ENCODE measurements around the gene CCL7. TPM values are rescaled to one million over a fixed set of nuclear protein-coding genes. Genes with fewer than 3 reads are reported as not detected.
A peak's percentile ranks its signal among the peaks of the same experiment; 100 is the strongest.

CCL7 gene
- polyA plus RNA-seq, 3 donors, result 0.25 to 0.38 TPM; not detected in 1

DNA sequence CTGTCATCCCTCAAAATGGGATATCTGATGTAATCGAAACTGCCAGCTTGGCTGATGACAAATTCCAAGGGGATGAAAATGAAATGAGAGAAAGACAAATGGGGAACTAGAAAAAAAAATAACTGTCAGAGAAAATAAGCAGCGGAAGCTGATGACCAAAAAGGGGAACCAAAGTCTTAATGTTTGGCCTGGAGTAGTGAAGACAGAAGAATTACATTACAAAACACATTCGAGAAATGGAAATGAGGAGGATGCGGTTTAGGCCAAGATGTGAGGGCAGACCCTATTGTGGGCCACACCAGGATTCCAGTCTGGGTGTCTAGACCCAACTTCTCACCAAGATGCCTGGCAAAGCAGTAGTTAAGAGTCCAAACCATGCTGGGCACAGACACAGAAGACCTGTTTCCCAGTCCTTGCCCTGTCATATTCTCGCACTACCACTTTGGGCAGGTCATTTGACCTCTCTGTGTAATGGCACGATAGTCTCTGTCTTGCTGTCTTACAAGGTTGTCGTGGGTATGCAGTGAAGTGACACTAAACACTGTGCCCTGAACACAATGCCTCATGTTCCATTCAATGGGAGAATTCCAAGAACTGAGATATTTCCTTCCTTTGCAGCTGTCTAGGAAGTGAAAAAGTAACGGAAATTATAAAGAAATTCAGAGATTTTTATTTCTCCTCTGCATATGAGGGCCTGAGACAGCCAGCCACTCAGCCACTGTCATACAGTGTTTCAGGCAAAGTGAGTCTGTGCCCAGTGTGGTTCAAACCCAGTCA, 27.2 kb upstream of the CCL7 start:
- Histone ChIP-seq H3K79me2 (ENCODE audit: insufficient read depth, low read length) (no peaks in the 10 kb centered on the region), H3K9ac (ENCODE audit: insufficient read depth, low read length, poor library complexity, severe bottlenecking) (peak overlapping the region; percentile 53), H3K4me1 (ENCODE audit: control insufficient read depth in 1 of 2, insufficient read depth in 2 of 2, low read length in 2 of 2) (peaks cover 91 to 92% of the 10 kb centered on the region in 2 donors), H3K27ac (ENCODE audit: low read depth in 1 of 2, low read length in 2 of 2) (peak overlapping the region; percentile 52 to 94), H4K20me1 (ENCODE audit: insufficient read depth, low read length) (no peaks in the 10 kb centered on the region), H3K4me2 (replicated peaks; ENCODE audit: extremely low read depth, low read length, poor library complexity, severe bottlenecking) (peak overlapping the region; percentile 41), H2AFZ (ENCODE audit: insufficient read depth, low read depth, low read length, poor library complexity, severe bottlenecking) (no peak overlapping the region), H3K27me3 (ENCODE audit: control insufficient read depth in 2 of 2, insufficient read depth in 2 of 2, low read length in 2 of 2) (no peaks in the 10 kb centered on the region), H3K9me3 (replicated peaks in 1 of 2; ENCODE audit: control insufficient read depth in 1 of 2, insufficient read depth in 1 of 2, low read length in 2 of 2) (no peaks in the 10 kb centered on the region), H3K36me3 (replicated peaks in 1 of 2; ENCODE audit: control insufficient read depth in 1 of 2, insufficient read depth in 2 of 2, low read length in 2 of 2) (no peaks in the 10 kb centered on the region), H3K4me3 (replicated peaks in 1 of 3; ENCODE audit: low read depth in 2 of 3, low read length in 3 of 3) (peak overlapping the region in 1 of 3 experiments; percentile 38)
- peaks cover 0 to 2% (median 2%) of the 10 kb centered on the region in 3 donors for H3K27me3 Mint-ChIP-seq (ENCODE audit: low read depth in 3 of 3)
- peaks cover 0 to 6% (median 0%) of the 10 kb centered on the region in 7 donors for H3K9me3 Mint-ChIP-seq
- 11% methylated on average over 1 of the region's 8 CpGs for WGBS (ENCODE audit: insufficient coverage)
- TF ChIP-seq, protein P1, sequence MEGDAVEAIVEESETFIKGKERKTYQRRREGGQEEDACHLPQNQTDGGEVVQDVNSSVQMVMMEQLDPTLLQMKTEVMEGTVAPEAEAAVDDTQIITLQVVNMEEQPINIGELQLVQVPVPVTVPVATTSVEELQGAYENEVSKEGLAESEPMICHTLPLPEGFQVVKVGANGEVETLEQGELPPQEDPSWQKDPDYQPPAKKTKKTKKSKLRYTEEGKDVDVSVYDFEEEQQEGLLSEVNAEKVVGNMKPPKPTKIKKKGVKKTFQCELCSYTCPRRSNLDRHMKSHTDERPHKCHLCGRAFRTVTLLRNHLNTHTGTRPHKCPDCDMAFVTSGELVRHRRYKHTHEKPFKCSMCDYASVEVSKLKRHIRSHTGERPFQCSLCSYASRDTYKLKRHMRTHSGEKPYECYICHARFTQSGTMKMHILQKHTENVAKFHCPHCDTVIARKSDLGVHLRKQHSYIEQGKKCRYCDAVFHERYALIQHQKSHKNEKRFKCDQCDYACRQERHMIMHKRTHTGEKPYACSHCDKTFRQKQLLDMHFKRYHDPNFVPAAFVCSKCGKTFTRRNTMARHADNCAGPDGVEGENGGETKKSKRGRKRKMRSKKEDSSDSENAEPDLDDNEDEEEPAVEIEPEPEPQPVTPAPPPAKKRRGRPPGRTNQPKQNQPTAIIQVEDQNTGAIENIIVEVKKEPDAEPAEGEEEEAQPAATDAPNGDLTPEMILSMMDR (IDR thresholded peaks at IDR 0.05), result no peak
- intact Hi-C loops (cut with micrococcal nuclease), result loop anchor here (5.0 kb wide), 2 partner anchors 40 to 65 kb away; no protein-coding TSS in a partner anchor
- H3K4me1 Mint-ChIP-seq, result peaks cover 21% of the 10 kb centered on the region
- no peaks in the 10 kb centered on the region for H3K36me3 Mint-ChIP-seq
- H3K27ac Mint-ChIP-seq, result peak overlapping the region in 2 of 7 donors; percentile 94 to 95
- DNase-seq, result peak; percentile 85 to 96 (median 93)
- H3K4me3 Mint-ChIP-seq, result peak overlapping the region in 1 of 2 donors; percentile 46

DNA sequence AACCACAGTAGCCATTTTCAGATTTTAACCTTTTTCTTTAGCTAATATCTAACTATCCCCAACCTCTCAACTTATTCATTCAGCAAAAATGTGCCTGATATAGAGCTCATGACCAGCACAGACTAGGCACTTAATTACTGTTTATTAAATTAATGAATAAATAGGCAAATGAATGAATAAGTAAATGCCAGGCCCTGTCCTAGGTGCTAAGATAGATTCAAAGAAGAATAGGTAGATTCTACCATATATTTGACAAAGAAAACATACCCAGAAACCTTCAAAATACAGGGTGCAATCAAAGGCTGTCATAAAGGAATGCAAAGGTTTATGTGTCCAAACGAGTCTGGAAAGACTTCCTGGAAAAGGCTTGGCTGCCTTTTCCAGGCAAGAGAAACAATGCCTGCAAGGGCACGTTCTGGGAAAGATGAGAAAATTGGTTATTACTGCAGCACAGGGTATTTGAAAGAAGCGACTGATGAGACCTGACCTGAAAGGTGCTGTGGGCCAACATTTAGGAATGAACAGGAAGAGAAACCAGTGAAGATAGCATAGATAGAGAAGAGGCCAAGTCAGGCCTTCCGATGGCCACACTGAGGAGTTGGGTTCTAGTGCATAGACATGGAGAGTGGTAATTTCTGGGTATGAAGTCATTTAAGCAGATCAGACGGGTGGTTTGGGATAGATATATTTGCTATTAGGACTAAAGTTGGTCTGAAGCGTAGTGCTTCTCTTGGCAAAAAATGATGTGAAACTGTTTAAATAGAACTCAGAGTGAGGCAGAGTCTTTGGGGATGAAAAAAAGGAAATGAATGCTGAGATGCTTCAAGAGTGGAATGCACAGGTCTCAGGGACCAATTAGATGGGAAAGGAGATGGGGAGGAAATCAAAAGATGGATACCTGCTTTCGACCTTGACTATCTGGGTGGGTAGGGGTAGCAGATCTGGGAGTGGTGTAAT, 26.4 kb upstream of the CCL7 start:
- intact Hi-C loops (cut with micrococcal nuclease), result loop anchor here (5.0 kb wide), 2 partner anchors 41 to 64 kb away; no protein-coding TSS in a partner anchor
- H3K79me2 ChIP-seq (ENCODE audit: insufficient read depth, low read length), result no peaks in the 10 kb centered on the region
- peaks cover 0 to 1% of the 10 kb centered on the region in 2 donors for H3K36me3 Mint-ChIP-seq
- peaks cover 91 to 92% of the 10 kb centered on the region in 2 donors for H3K4me1 ChIP-seq (ENCODE audit: control insufficient read depth in 1 of 2, insufficient read depth in 2 of 2, low read length in 2 of 2)
- H3K9me3 Mint-ChIP-seq, result peaks cover 0 to 7% (median 0%) of the 10 kb centered on the region in 7 donors
- TF ChIP-seq, protein P1 (IDR thresholded peaks at IDR 0.05), result no peak
- peak overlapping the region; percentile 53 for H3K9ac ChIP-seq (ENCODE audit: insufficient read depth, low read length, poor library complexity, severe bottlenecking)
- H3K4me2 ChIP-seq (replicated peaks; ENCODE audit: extremely low read depth, low read length, poor library complexity, severe bottlenecking), result peak overlapping the region; percentile 41
- no peaks in the 10 kb centered on the region for H3K9me3 ChIP-seq (replicated peaks in 1 of 2; ENCODE audit: control insufficient read depth in 1 of 2, insufficient read depth in 1 of 2, low read length in 2 of 2)
- H2AFZ ChIP-seq (ENCODE audit: insufficient read depth, low read depth, low read length, poor library complexity, severe bottlenecking), result no peak overlapping the region
- peak overlapping the region in 1 of 3 experiments; percentile 38 for H3K4me3 ChIP-seq (replicated peaks in 1 of 3; ENCODE audit: low read depth in 2 of 3, low read length in 3 of 3)
- H3K27me3 Mint-ChIP-seq (ENCODE audit: low read depth in 3 of 3), result peaks cover 0 to 8% (median 2%) of the 10 kb centered on the region in 3 donors
- peaks cover 14% of the 10 kb centered on the region for H3K4me1 Mint-ChIP-seq
- 34% methylated on average over 7 of the region's 7 CpGs for WGBS (ENCODE audit: insufficient coverage)
- no peak overlapping the region for H3K4me3 Mint-ChIP-seq
- peak overlapping the region; percentile 52 to 94 for H3K27ac ChIP-seq (ENCODE audit: low read depth in 1 of 2, low read length in 2 of 2)
- DNase-seq, result peak in 1 of 3 donors; percentile 63
- H3K27me3 ChIP-seq (ENCODE audit: control insufficient read depth in 2 of 2, insufficient read depth in 2 of 2, low read length in 2 of 2), result no peaks in the 10 kb centered on the region
- no peaks in the 10 kb centered on the region for H3K36me3 ChIP-seq (replicated peaks in 1 of 2; ENCODE audit: control insufficient read depth in 1 of 2, insufficient read depth in 2 of 2, low read length in 2 of 2)
- no peaks in the 10 kb centered on the region for H4K20me1 ChIP-seq (ENCODE audit: insufficient read depth, low read length)
- H3K27ac Mint-ChIP-seq, result peak overlapping the region in 2 of 7 donors; percentile 94 to 95
